Stimulated activated CD8-positive, alpha-beta memory T cell treated with anti-CD3 and anti-CD28 coated beads, Interleukin-4, amount 100 ng/mL, for 1 hour (primary cell): ENCODE measurements around the gene PSME4.
A peak's percentile ranks its signal among the peaks of the same experiment; 100 is the strongest.

Experiments used
- DNase-seq, 2 donors: peaks; one replicate each; pipeline ENCODE4 v3.0.0-alpha.2; 2020; ENCODE audit warnings: low read depth in 2 of 2, low spot score in 1 of 2

PSME4 gene

GRCh38 chr2:53970724-53971602, at the start of gene PSME4:
Gene PSME4 (minus strand): TSS chr2:53970993. CDS start chr2:53970784, 209 bp downstream.
- peak; percentile 91 to 93 for DNase-seq

- no peak for DNase-seq
Measured at GRCh38 chr2:54015798-54016699, 45.3 kb upstream of the PSME4 start.

- DNase-seq: no peak
Measured at GRCh38 chr2:54013996-54014395, 43.2 kb upstream of the PSME4 start.

GRCh38 chr2:54012538-54013141, 41.8 kb upstream of the PSME4 start:
- DNase-seq: no peak

- DNase-seq: no peak
Measured at GRCh38 chr2:54009549-54009948, 38.8 kb upstream of the PSME4 start.

- DNase-seq: no peak
Measured at GRCh38 chr2:54008439-54008838, 37.6 kb upstream of the PSME4 start.

GRCh38 chr2:54000524-54000923, 29.7 kb upstream of the PSME4 start:
- no peak for DNase-seq

- no peak for DNase-seq
Measured at GRCh38 chr2:54000122-54000521, 29.3 kb upstream of the PSME4 start.

- no peak for DNase-seq
Measured at GRCh38 chr2:53998834-53999233, 28.0 kb upstream of the PSME4 start.

GRCh38 chr2:53994818-53995808, 24.3 kb upstream of the PSME4 start:
- DNase-seq: no peak

GRCh38 chr2:53991948-53992347, 21.2 kb upstream of the PSME4 start:
- no peak for DNase-seq

- DNase-seq: no peak
Measured at GRCh38 chr2:53989210-53989862, 18.5 kb upstream of the PSME4 start.

- DNase-seq: no peak
Measured at GRCh38 chr2:53987336-53987921, 16.6 kb upstream of the PSME4 start.

GRCh38 chr2:53985646-53986045, 14.9 kb upstream of the PSME4 start:
- no peak for DNase-seq

- no peak for DNase-seq
Measured at GRCh38 chr2:53969968-53970723, 647 bp downstream of the PSME4 start.

GRCh38 chr2:53969285-53969967, 1.4 kb downstream of the PSME4 start:
- no peak for DNase-seq

- DNase-seq: no peak
Measured at GRCh38 chr2:53964987-53965687, 5.7 kb downstream of the PSME4 start.
